BE2C (cell line): ENCODE measurements around the gene CAPN13.

Experiments
- DNase-seq: peaks from one replicate; pipeline ENCODE4 v3.0.0-alpha.2; 2020
- H3K27me3 ChIP-seq: fragments of 250-450 bp; sonication (Bioruptor Pico); 2 replicates; pipeline ENCODE4 v1.5.1; 2020; ENCODE audit warnings: mild to moderate bottlenecking
- H3K36me3 ChIP-seq: fragments of 250-450 bp; sonication (Bioruptor Pico); 2 replicates; pipeline ENCODE4 v1.5.1; 2020; ENCODE audit warnings: mild to moderate bottlenecking
- H3K4me1 ChIP-seq: fragments of 250-450 bp; sonication (Bioruptor Pico); 2 replicates; pipeline ENCODE4 v1.5.1; 2020
- H3K4me3 ChIP-seq: 2 replicates; pipeline ENCODE4 v1.5.1; 2011; ENCODE audit warnings: low read depth, low read length
- H3K9me3 ChIP-seq: fragments of 250-450 bp; sonication (Bioruptor Pico); 2 replicates; pipeline ENCODE4 v1.5.1; 2020
- CTCF ChIP-seq: IDR thresholded peaks from 2 replicates; pipeline ENCODE4 v1.5.1; 2012; ENCODE audit warnings: mild to moderate bottlenecking, low read depth, low read length

CAPN13 gene

DNA sequence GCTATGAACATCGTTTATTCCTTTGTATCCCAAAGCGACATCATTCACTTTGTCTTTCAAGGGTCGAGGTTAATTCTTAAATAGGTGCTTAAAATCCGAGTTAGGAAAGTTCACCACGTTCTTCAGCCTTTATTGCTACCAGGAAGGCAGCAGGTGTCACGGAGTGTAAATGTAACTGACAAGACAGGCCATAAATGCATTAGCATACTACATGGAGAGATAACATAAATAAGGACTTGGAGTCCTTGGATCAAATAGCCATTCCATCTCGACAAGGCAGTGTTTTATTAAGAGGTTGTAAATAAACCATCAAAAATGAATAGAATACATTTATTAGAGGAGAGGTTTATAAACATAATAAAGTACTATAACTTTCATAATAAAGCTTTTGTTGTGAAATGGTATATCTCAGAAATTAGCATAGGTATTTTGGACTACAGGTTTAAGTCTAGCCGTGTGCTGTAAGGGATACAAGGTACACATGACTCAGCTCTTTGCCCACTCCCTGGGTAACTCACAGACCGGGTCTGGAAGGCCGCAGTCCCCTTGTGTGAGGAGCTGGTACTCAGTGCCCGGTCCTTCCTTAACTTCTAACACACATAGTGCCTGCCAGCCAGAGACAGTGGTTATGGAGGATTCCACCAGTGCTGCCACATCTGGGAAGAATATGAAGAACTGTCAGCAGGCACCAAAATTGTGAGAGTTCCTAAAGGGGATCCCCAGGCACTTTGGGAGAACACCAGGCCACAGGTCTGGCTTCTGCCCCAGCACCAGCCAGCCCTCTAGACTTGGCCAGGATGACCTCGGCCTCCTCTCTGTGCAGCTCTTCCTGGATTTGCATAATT lies 29.4 kb downstream of the CAPN13 start:
- no peak for TF ChIP-seq CTCF
- DNase-seq, result no peak
- no peaks in the 10 kb centered on the region for H3K4me1 ChIP-seq
- no peaks in the 10 kb centered on the region for H3K9me3 ChIP-seq
- H3K4me3 ChIP-seq, result no peak overlapping the region
- no peaks in the 10 kb centered on the region for H3K27me3 ChIP-seq
- no peaks in the 10 kb centered on the region for H3K36me3 ChIP-seq

DNA sequence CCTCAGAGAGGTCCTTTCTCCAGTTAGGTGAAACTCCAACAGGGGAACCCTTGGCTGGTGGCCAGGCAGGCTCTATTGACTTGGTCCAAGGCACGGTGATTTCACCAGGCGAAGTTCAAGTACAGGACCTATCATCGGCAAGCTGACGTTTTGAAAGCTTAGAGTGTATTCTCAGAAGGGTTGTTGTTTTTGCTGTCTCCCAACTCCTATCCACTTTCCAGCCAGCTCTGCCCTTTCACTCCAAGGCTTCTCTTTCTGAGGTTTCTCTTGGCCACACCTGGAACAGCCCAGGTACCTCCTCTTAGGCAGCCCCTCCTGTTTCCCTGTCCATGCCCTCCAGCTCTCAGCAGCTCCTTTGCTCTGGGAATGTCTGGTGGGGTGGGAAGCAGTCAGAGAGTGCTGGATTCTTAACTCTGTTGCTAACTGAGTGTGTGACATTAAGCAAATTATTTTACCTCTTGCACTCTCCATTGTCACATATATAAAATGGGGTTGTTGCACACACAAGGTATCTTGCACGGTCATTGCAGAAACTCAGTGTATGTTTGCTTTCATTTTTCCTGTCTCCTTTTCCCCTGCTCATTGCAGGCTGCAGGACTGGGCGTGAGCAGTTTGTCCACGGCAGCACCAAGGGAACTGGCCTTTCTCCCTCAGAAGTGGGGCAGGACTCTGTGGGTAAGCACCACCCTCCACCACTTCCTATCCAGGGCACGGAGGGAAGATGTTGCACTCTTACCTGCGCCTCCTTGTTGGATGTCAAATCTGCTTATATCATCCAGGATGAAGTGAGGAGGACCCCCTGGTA lies 30.2 kb downstream of the CAPN13 start:
- Histone ChIP-seq H3K4me3 (no peak overlapping the region), H3K27me3 (no peaks in the 10 kb centered on the region), H3K4me1 (no peaks in the 10 kb centered on the region), H3K9me3 (no peaks in the 10 kb centered on the region), H3K36me3 (no peaks in the 10 kb centered on the region)
- DNase-seq, result no peak
- TF ChIP-seq CTCF, result no peak

GRCh38 chr2:30775833-30776232 lies 31.4 kb downstream of the CAPN13 start:
- no peak for DNase-seq
- H3K27me3 ChIP-seq, result no peaks in the 10 kb centered on the region
- no peak overlapping the region for H3K4me3 ChIP-seq
- no peak for TF ChIP-seq CTCF
- H3K36me3 ChIP-seq, result no peaks in the 10 kb centered on the region
- no peaks in the 10 kb centered on the region for H3K9me3 ChIP-seq
- no peaks in the 10 kb centered on the region for H3K4me1 ChIP-seq

GRCh38 chr2:30772021-30772705 lies 35.1 kb downstream of the CAPN13 start:
- no peaks in the 10 kb centered on the region for H3K4me1 ChIP-seq
- DNase-seq, result no peak
- no peaks in the 10 kb centered on the region for H3K36me3 ChIP-seq
- H3K9me3 ChIP-seq, result no peaks in the 10 kb centered on the region
- no peak for TF ChIP-seq CTCF
- no peaks in the 10 kb centered on the region for H3K27me3 ChIP-seq
- no peak overlapping the region for H3K4me3 ChIP-seq

DNA sequence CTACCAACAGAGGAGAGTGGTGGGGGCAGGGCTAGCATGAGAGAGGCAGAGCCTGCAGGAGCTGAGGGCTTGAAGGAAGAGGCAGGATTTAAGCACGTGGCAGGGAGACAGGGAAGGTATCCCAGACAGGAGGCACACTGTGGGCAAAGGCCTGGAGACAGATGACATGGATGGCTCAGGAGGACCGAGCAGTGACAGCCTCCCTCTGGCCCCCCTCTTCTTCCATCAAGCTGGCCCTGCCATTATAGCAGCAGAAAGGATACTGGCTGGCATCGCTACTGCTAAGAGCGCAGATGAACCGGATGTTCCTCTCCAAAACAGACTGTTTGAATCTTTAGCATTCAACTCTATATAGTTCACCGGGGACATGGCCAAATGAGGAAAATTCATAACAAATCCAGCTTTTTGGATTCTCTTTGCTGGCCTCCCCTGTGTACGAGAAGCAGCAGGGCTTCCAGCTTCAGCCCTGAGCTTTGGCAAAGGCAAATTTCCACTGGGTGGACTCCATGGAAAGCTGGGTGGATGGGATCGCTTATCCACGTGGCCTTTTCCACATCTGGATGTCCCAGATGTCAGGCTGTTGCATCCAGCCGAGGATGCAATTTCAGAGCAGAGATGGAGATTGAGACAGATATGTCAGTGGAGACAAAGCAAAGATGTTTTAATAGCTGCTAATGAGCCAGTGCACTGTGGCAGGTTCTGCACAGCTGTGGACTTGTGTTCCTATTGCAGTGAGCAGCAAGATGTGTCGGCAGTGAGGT lies 36.2 kb downstream of the CAPN13 start:
- Histone ChIP-seq H3K4me1 (no peaks in the 10 kb centered on the region), H3K9me3 (no peaks in the 10 kb centered on the region), H3K4me3 (no peak overlapping the region), H3K27me3 (no peaks in the 10 kb centered on the region), H3K36me3 (no peaks in the 10 kb centered on the region)
- no peak for DNase-seq
- TF ChIP-seq CTCF, result no peak
